HepG2 (cell line): Measurements from ENCODE around the gene CNNM3. TPM values are rescaled to one million over a fixed set of nuclear protein-coding genes. Genes with fewer than 3 reads are reported as not detected.

Source experiments
- CREB1 ChIP-seq, 2 experiments: fragments of 450-650 bp in 1 of 2; IDR thresholded peaks; 2 replicates each; pipeline ENCODE4 v1.6.1; 2016 to 2017; ENCODE audit warnings: control low read depth in 1 of 2, mild to moderate bottlenecking in 1 of 2, missing compliant biosample characterization in 1 of 2, missing genetic modification characterization in 1 of 2
- HDAC2 ChIP-seq: sonication (generic); formaldehyde crosslinking; IDR thresholded peaks from 2 replicates; pipeline ENCODE4 v1.4.0; 2020; ENCODE audit warnings: missing genetic modification reagents
- HOXA9 ChIP-seq: sonication (generic); formaldehyde crosslinking; IDR thresholded peaks from 2 replicates; pipeline ENCODE4 v1.8.1; 2022; ENCODE audit warnings: missing genetic modification reagents, mild to moderate bottlenecking, moderate library complexity, borderline replicate concordance
- NCOA2 ChIP-seq: sonication (generic); formaldehyde crosslinking; IDR thresholded peaks from 2 replicates; pipeline ENCODE4 v1.8.0; 2022; ENCODE audit warnings: inconsistent platforms
- PTBP1 ChIP-seq: fragments of 200-400 bp; formaldehyde crosslinking; IDR thresholded peaks from 2 replicates; pipeline ENCODE4 v1.6.1; 2018; ENCODE audit warnings: low read length, low read depth; ENCODE audit not compliant: poor library complexity, severe bottlenecking
- SKI ChIP-seq: fragments of 450-650 bp; IDR thresholded peaks from one replicate; pipeline ENCODE4 v1.6.1; 2018; ENCODE audit warnings: mild to moderate bottlenecking; ENCODE audit not compliant: partially characterized antibody
- SMARCC2 ChIP-seq: fragments of 450-650 bp; IDR thresholded peaks from 2 replicates; pipeline ENCODE4 v1.6.1; 2017; ENCODE audit warnings: antibody characterized with exemption, mild to moderate bottlenecking
- TEAD2 ChIP-seq: sonication (generic); formaldehyde crosslinking; IDR thresholded peaks from 2 replicates; pipeline ENCODE4 v1.9.0; 2021; ENCODE audit warnings: missing genetic modification reagents
- TRIM24 ChIP-seq: sonication (generic); formaldehyde crosslinking; IDR thresholded peaks from 2 replicates; pipeline ENCODE4 v1.8.0; 2022; ENCODE audit warnings: mild to moderate bottlenecking, missing genetic modification reagents
- ZBTB21 ChIP-seq: sonication (generic); formaldehyde crosslinking; IDR thresholded peaks from 2 replicates; pipeline ENCODE4 v1.4.0; 2020; ENCODE audit warnings: missing genetic modification reagents
- ZBTB8A ChIP-seq: sonication (generic); formaldehyde crosslinking; IDR thresholded peaks from 2 replicates; pipeline ENCODE4 v1.4.0; 2020; ENCODE audit warnings: mild to moderate bottlenecking, low read depth, missing genetic modification reagents, borderline replicate concordance
- ZFP36L1 ChIP-seq: sonication (generic); formaldehyde crosslinking; IDR thresholded peaks from 2 replicates; pipeline ENCODE4 v1.8.0; 2022; ENCODE audit warnings: mild to moderate bottlenecking, missing genetic modification reagents, moderate library complexity
- ZNF264 ChIP-seq: sonication (generic); formaldehyde crosslinking; IDR thresholded peaks from 2 replicates; pipeline ENCODE4 v1.4.0; 2020; ENCODE audit warnings: missing genetic modification reagents
- ZNF382 ChIP-seq: sonication (generic); formaldehyde crosslinking; IDR thresholded peaks from 2 replicates; pipeline ENCODE4 v1.5.0; 2020; ENCODE audit warnings: missing genetic modification reagents, mild to moderate bottlenecking, borderline replicate concordance
- ZNF383 ChIP-seq: sonication (generic); formaldehyde crosslinking; IDR thresholded peaks from 2 replicates; pipeline ENCODE4 v1.4.0; 2020; ENCODE audit warnings: missing genetic modification reagents, mild to moderate bottlenecking, borderline replicate concordance
- ZNF460 ChIP-seq: sonication (generic); formaldehyde crosslinking; IDR thresholded peaks from 2 replicates; pipeline ENCODE4 v1.5.1; 2020; ENCODE audit warnings: missing genetic modification reagents, mild to moderate bottlenecking, borderline replicate concordance
- ZNF558 ChIP-seq: sonication (generic); formaldehyde crosslinking; IDR thresholded peaks from 2 replicates; pipeline ENCODE4 v1.9.0; 2022; ENCODE audit warnings: mild to moderate bottlenecking, missing genetic modification reagents, borderline replicate concordance
- ZNF619 ChIP-seq: sonication (generic); formaldehyde crosslinking; IDR thresholded peaks from 2 replicates; pipeline ENCODE4 v1.4.0; 2020; ENCODE audit warnings: mild to moderate bottlenecking, missing genetic modification reagents
- ZNF678 ChIP-seq: sonication (generic); formaldehyde crosslinking; IDR thresholded peaks from 2 replicates; pipeline ENCODE4 v1.4.0; 2020; ENCODE audit warnings: mild to moderate bottlenecking, missing genetic modification reagents
- ZNF883 ChIP-seq: sonication (generic); formaldehyde crosslinking; IDR thresholded peaks from 2 replicates; pipeline ENCODE4 v1.5.1; 2020; ENCODE audit warnings: mild to moderate bottlenecking, missing genetic modification reagents; ENCODE audit errors: not compliant biosample characterization
- polyA plus RNA-seq, 8 experiments: library from polyadenylated mRNA; depleted of rRNA in 3 of 8; stranded (reverse) in 7 of 8; unstranded in 1 of 8; fragments of >200 nt; fragmentation: Illumina TruSeq in 4 of 8; extraction: Trizol in 4 of 8; gene quantifications; 2 replicates each; pipeline versions ENCODE4 v1.2.1 to v1.2.3, GENCODE V29; 2011 to 2016; ENCODE audit warnings: low read depth in 4 of 8, missing spikeins in 1 of 8, mixed read lengths in 1 of 8; ENCODE audit not compliant: insufficient read depth in 1 of 8
- total RNA-seq, 5 experiments: library from RNA; depleted of rRNA; stranded (reverse); fragments of >200 nt; fragmentation: Illumina TruSeq; extraction: Trizol; gene quantifications; 2 replicates each; pipeline ENCODE4 v1.2.3, GENCODE V29; 2016; ENCODE audit warnings: low read depth in 1 of 5
- TF ChIP-seq, protein P1 (sequence below): sonication (generic); formaldehyde crosslinking; IDR thresholded peaks from 2 replicates; pipeline ENCODE4 v1.4.0; 2020; ENCODE audit warnings: mild to moderate bottlenecking, low read depth, missing genetic modification reagents
- TF ChIP-seq, protein P2 (sequence below): sonication (generic); formaldehyde crosslinking; IDR thresholded peaks from 2 replicates; pipeline ENCODE4 v1.5.0; 2020; ENCODE audit warnings: mild to moderate bottlenecking, missing genetic modification reagents
- TF ChIP-seq, protein P3 (sequence below): sonication (generic); formaldehyde crosslinking; IDR thresholded peaks from 2 replicates; pipeline ENCODE4 v1.8.0; 2022; ENCODE audit warnings: mild to moderate bottlenecking, missing genetic modification reagents, borderline replicate concordance
- TF ChIP-seq, protein P4 (sequence below): sonication (generic); formaldehyde crosslinking; IDR thresholded peaks from 2 replicates; pipeline ENCODE4 v1.8.0; 2022; ENCODE audit warnings: mild to moderate bottlenecking, missing genetic modification reagents, moderate library complexity

CNNM3 gene
- total and polyA plus RNA-seq, 2 of the 13 experiments (the other 11 are each of a cell fraction or from before 2014, with no cell fraction given) = 21.2 to 27.9 TPM

DNA sequence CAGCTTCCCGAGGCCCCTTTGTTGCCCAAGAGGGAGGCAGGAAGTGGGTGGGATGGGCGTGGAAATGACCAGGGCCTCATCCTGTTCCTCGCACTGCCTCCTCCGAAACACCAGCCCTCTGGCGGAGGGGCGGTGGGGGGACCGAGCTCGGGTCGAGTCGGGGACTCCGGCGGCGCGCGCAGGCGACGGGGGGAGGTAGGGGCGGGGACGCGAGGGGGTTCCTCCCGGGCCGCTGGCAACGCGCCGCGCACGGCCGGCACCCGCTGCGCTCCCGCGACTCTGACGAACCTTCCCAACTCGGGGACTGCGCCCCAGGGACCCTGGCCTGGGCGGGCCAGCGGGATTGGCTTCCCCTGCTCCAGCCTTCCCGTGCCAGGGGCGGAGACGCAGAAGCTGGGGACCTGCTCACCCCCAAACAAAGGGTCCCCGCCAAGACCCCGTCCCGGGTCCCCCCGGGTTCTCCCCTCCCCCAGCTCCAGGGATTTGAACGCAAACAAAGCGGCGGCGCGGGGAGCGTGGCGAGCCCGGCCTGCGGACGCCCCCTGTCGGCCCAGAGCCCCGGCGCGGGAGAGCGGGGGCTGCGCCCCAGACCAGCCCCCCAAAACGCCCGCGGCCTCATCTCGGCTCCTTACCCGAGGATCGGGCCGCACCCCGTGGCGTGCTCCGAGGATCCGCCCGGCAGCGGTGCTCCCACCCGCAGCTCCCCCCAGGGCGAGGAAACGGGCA, 52.6 kb downstream of the CNNM3 start (continued):
- TF ChIP-seq, protein P1, sequence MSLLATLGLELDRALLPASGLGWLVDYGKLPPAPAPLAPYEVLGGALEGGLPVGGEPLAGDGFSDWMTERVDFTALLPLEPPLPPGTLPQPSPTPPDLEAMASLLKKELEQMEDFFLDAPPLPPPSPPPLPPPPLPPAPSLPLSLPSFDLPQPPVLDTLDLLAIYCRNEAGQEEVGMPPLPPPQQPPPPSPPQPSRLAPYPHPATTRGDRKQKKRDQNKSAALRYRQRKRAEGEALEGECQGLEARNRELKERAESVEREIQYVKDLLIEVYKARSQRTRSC (CRISPR knock-in tag) = no peak
- TF ChIP-seq ZNF558 (CRISPR knock-in tag) (0 out of 2 replicates have a peak, but pooled peaks have one; percentile 23), HDAC2 (CRISPR knock-in tag) (peak; percentile 54; the same call in 1 of the 2 replicates), ZNF619 (CRISPR knock-in tag) (no peak), ZNF460 (CRISPR knock-in tag) (no peak; the same call in 1 of the 2 replicates), TEAD2 (CRISPR knock-in tag) (no peak), HOXA9 (CRISPR knock-in tag) (no peak; the same call in 1 of the 2 replicates), NCOA2 (peak; percentile 61; the same call in 1 of the 2 replicates), ZNF264 (CRISPR knock-in tag) (no peak), ZBTB8A (peak; percentile 28; the same call in 1 of the 2 replicates), ZBTB21 (CRISPR knock-in tag) (no peak), ZNF382 (CRISPR knock-in tag) (no peak), ZNF383 (CRISPR knock-in tag) (peak; percentile 89; the same call in 1 of the 2 replicates), SMARCC2 (no peak), ZNF678 (CRISPR knock-in tag) (peak; percentile 77; the same call in 1 of the 2 replicates), ZNF883 (CRISPR knock-in tag) (no peak), CREB1 (IDR thresholded peaks at IDR 0.05) (no peak), CREB1 (CRISPR knock-in tag; IDR thresholded peaks at IDR 0.05) (no peak), SKI (peak; percentile 18), PTBP1 (peak; percentile 0), TRIM24 (CRISPR knock-in tag) (no peak), ZFP36L1 (CRISPR knock-in tag) (no peak)
- TF ChIP-seq, protein P2, sequence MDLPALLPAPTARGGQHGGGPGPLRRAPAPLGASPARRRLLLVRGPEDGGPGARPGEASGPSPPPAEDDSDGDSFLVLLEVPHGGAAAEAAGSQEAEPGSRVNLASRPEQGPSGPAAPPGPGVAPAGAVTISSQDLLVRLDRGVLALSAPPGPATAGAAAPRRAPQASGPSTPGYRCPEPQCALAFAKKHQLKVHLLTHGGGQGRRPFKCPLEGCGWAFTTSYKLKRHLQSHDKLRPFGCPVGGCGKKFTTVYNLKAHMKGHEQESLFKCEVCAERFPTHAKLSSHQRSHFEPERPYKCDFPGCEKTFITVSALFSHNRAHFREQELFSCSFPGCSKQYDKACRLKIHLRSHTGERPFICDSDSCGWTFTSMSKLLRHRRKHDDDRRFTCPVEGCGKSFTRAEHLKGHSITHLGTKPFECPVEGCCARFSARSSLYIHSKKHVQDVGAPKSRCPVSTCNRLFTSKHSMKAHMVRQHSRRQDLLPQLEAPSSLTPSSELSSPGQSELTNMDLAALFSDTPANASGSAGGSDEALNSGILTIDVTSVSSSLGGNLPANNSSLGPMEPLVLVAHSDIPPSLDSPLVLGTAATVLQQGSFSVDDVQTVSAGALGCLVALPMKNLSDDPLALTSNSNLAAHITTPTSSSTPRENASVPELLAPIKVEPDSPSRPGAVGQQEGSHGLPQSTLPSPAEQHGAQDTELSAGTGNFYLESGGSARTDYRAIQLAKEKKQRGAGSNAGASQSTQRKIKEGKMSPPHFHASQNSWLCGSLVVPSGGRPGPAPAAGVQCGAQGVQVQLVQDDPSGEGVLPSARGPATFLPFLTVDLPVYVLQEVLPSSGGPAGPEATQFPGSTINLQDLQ = no peak; the same call in 1 of the 2 replicates
- TF ChIP-seq, protein P3, sequence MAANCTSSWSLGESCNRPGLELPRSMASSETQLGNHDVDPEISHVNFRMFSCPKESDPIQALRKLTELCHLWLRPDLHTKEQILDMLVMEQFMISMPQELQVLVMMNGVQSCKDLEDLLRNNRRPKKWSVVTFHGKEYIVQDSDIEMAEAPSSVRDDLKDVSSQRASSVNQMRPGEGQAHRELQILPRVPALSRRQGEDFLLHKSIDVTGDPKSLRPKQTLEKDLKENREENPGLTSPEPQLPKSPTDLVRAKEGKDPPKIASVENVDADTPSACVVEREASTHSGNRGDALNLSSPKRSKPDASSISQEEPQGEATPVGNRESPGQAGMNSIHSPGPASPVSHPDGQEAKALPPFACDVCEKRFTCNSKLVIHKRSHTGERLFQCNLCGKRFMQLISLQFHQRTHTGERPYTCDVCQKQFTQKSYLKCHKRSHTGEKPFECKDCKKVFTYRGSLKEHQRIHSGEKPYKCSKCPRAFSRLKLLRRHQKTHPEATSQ (CRISPR knock-in tag) = no peak
- TF ChIP-seq, protein P4, sequence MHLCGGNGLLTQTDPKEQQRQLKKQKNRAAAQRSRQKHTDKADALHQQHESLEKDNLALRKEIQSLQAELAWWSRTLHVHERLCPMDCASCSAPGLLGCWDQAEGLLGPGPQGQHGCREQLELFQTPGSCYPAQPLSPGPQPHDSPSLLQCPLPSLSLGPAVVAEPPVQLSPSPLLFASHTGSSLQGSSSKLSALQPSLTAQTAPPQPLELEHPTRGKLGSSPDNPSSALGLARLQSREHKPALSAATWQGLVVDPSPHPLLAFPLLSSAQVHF (CRISPR knock-in tag) = 0 out of 2 replicates have a peak, but pooled peaks have one; percentile 14
